Keratinocyte (primary cell): ENCODE results near the gene NT5C1B. TPM values are rescaled to one million over a fixed set of nuclear protein-coding genes. Genes with fewer than 3 reads are reported as not detected.

Experiments used
- DNase-seq: peaks from one replicate; pipeline ENCODE4 v3.0.0-alpha.2; 2011; ENCODE audit warnings: low read depth, missing footprints, low spot score
- FAIRE-seq: peaks from 2 replicates; lab custom pipeline; 2011; peaks lifted over from hg19 to GRCh38; lab: Jason Lieb, UNC
- H2AFZ ChIP-seq: 2 replicates; pipeline ENCODE4 v1.6.0; 2012; ENCODE audit warnings: low read length, control low read depth, inconsistent platforms; ENCODE audit not compliant: control insufficient read depth
- H3K27ac ChIP-seq: 2 replicates; pipeline ENCODE4 v1.5.1; 2011; ENCODE audit warnings: low read length; ENCODE audit not compliant: control insufficient read depth, insufficient read depth
- H3K27me3 ChIP-seq: 3 replicates; pipeline ENCODE4 v1.6.0; 2011; ENCODE audit warnings: low read length; ENCODE audit not compliant: control insufficient read depth, insufficient read depth; ENCODE audit errors: extremely low read depth
- H3K36me3 ChIP-seq, 2 experiments: 2 replicates in 1 of 2; 3 replicates in 1 of 2; pipeline ENCODE4 v1.5.1; 2011; ENCODE audit warnings: low read length in 2 of 2, mild to moderate bottlenecking in 1 of 2; ENCODE audit not compliant: control insufficient read depth in 2 of 2, insufficient read depth in 2 of 2; ENCODE audit errors: extremely low read depth in 1 of 2
- H3K4me1 ChIP-seq: 3 replicates; pipeline ENCODE4 v1.5.1; 2011; ENCODE audit warnings: low read length; ENCODE audit not compliant: control insufficient read depth, insufficient read depth; ENCODE audit errors: extremely low read depth
- H3K4me2 ChIP-seq: 3 replicates; pipeline ENCODE4 v1.6.0; 2011; ENCODE audit warnings: low read depth, low read length; ENCODE audit not compliant: control insufficient read depth, insufficient read depth; ENCODE audit errors: extremely low read depth
- H3K4me3 ChIP-seq, 3 experiments: fragments of 200-600 bp in 1 of 3; sonication (generic) in 1 of 3; 2 replicates in 2 of 3; 3 replicates in 1 of 3; pipeline ENCODE4 v1.5.1; 2011 to 2016; ENCODE audit warnings: low read length in 3 of 3, mild to moderate bottlenecking in 3 of 3, control low read depth in 2 of 3, inconsistent platforms in 1 of 3, low read depth in 1 of 3, mixed read lengths in 1 of 3, mixed run types in 1 of 3, moderate library complexity in 1 of 3; ENCODE audit not compliant: control insufficient read depth in 2 of 3, insufficient read depth in 2 of 3; ENCODE audit errors: extremely low read depth in 1 of 3
- H3K79me2 ChIP-seq: 2 replicates; pipeline ENCODE4 v1.6.0; 2012; ENCODE audit warnings: low read length; ENCODE audit not compliant: control insufficient read depth, insufficient read depth
- H3K9ac ChIP-seq: 3 replicates; pipeline ENCODE4 v1.6.0; 2011; ENCODE audit warnings: low read length; ENCODE audit not compliant: control insufficient read depth, insufficient read depth; ENCODE audit errors: extremely low read depth
- H3K9me1 ChIP-seq: 3 replicates; pipeline ENCODE4 v1.6.0; 2011; ENCODE audit warnings: low read length; ENCODE audit not compliant: control insufficient read depth, insufficient read depth; ENCODE audit errors: extremely low read depth
- H3K9me3 ChIP-seq: 2 replicates; pipeline ENCODE4 v1.5.1; 2012; ENCODE audit warnings: low read depth, low read length; ENCODE audit not compliant: control insufficient read depth
- H4K20me1 ChIP-seq: 3 replicates; pipeline ENCODE4 v1.6.0; 2011; ENCODE audit warnings: low read length; ENCODE audit not compliant: control insufficient read depth, insufficient read depth; ENCODE audit errors: extremely low read depth
- CTCF ChIP-seq, 3 experiments: IDR thresholded peaks in 1 of 3; conservative IDR thresholded peaks in 1 of 3; optimal IDR thresholded peaks in 1 of 3; 2 replicates in 2 of 3; 3 replicates in 1 of 3; pipeline versions ENCODE3 to v1.5.1; 2011; ENCODE audit warnings: low read length in 3 of 3, mild to moderate bottlenecking in 3 of 3, moderate library complexity in 2 of 3, control low read depth in 1 of 3, inconsistent platforms in 1 of 3; ENCODE audit not compliant: insufficient read depth in 2 of 3; ENCODE audit errors: extremely low read depth in 1 of 3
- EZH2 ChIP-seq: IDR thresholded peaks from one replicate; pipeline ENCODE4 v1.6.1; 2012; ENCODE audit warnings: inconsistent platforms, mild to moderate bottlenecking, low read length, moderate library complexity
- dilution Hi-C: fragments of 300-500 bp; cut with MboI; formaldehyde crosslinking; loops from one replicate; pipeline ENCODE4 v1.7.0; 2020; ENCODE audit warnings: low sequenced_read_pairs; ENCODE audit not compliant: extremely low pct_ligation_motif_present
- polyA plus RNA-seq, 5 experiments: library from polyadenylated mRNA; depleted of rRNA in 3 of 5; stranded (reverse) in 3 of 5; stranded (forward) in 1 of 5; unstranded in 1 of 5; fragments of >200 nt; gene quantifications; 1 replicate in 1 of 5; 2 replicates in 3 of 5; 3 replicates in 1 of 5; pipeline versions ENCODE4 v1.2.1 to v1.2.3, GENCODE V29; 2011 to 2012; ENCODE audit warnings: missing spikeins in 2 of 5, low read depth in 1 of 5, low replicate concordance in 1 of 5

The NT5C1B gene
- polyA plus RNA-seq, 1 donor (not counting 4 experiments of a cell fraction or from before 2014, with no cell fraction given) = not detected

GRCh38 chr2:18548621-18549020 lies 40.7 kb downstream of the NT5C1B start:
- no peak for DNase-seq
- no peaks in the 10 kb centered on the region for H3K9me1 ChIP-seq
- no peak for FAIRE-seq
- H3K9me3 ChIP-seq = no peaks in the 10 kb centered on the region
- H3K27me3 ChIP-seq = no peaks in the 10 kb centered on the region
- TF ChIP-seq CTCF (optimal IDR thresholded peaks at IDR 0.05 in 1 of 3, IDR thresholded peaks at IDR 0.05 in 1 of 3, conservative IDR thresholded peaks at IDR 0.05 in 1 of 3; ENCODE audit: extremely low read depth in 1 of 3, insufficient read depth in 2 of 3, low read length in 3 of 3) (no peak), EZH2 (no peak)
- no peak overlapping the region for H3K4me2 ChIP-seq
- no peak overlapping the region for H3K4me3 ChIP-seq
- H3K79me2 ChIP-seq = no peaks in the 10 kb centered on the region
- no peak overlapping the region for H3K27ac ChIP-seq
- no peak overlapping the region for H3K9ac ChIP-seq
- no peak overlapping the region for H2AFZ ChIP-seq
- no peaks in the 10 kb centered on the region for H3K36me3 ChIP-seq
- dilution Hi-C loops = no loop called here
- H4K20me1 ChIP-seq = no peaks in the 10 kb centered on the region
- H3K4me1 ChIP-seq = no peaks in the 10 kb centered on the region

GRCh38 chr2:18546567-18546966 lies 42.8 kb downstream of the NT5C1B start:
- Histone ChIP-seq H3K4me1 (no peaks in the 10 kb centered on the region), H4K20me1 (no peaks in the 10 kb centered on the region), H3K79me2 (no peaks in the 10 kb centered on the region), H3K36me3 (no peaks in the 10 kb centered on the region), H3K9me3 (no peaks in the 10 kb centered on the region), H3K27ac (no peak overlapping the region), H3K9me1 (no peaks in the 10 kb centered on the region), H2AFZ (no peak overlapping the region), H3K9ac (no peak overlapping the region), H3K4me3 (no peak overlapping the region), H3K4me2 (no peak overlapping the region), H3K27me3 (no peaks in the 10 kb centered on the region)
- dilution Hi-C loops = no loop called here
- DNase-seq = no peak
- FAIRE-seq = no peak
- no peak for TF ChIP-seq CTCF (optimal IDR thresholded peaks at IDR 0.05 in 1 of 3, IDR thresholded peaks at IDR 0.05 in 1 of 3, conservative IDR thresholded peaks at IDR 0.05 in 1 of 3; ENCODE audit: extremely low read depth in 1 of 3, insufficient read depth in 2 of 3, low read length in 3 of 3)
- TF ChIP-seq EZH2 = no peak
